Limb (tissue), 2 donors: ENCODE measurements around the gene OXCT1.
"Not testable (repeated sequence)": the region's sequence is repeated elsewhere in the genome, so short reads cannot be mapped to it uniquely, and the experiment has no call there.

Source experiments
- DNase-seq, 2 donors: peaks; one replicate each; pipeline ENCODE4 v3.0.0-alpha.2; 2016; ENCODE audit errors: extremely low spot score in 2 of 2

OXCT1 gene

GRCh38 chr5:41831155-41831554, 39.1 kb downstream of the OXCT1 start:
- DNase-seq = no peak

- no peak for DNase-seq
Measured at GRCh38 chr5:41827792-41828191, 42.4 kb downstream of the OXCT1 start.

- DNase-seq = no peak
Measured at GRCh38 chr5:41822036-41822435, 48.2 kb downstream of the OXCT1 start.

- DNase-seq = no peak
Measured at GRCh38 chr5:41821051-41821450, 49.2 kb downstream of the OXCT1 start.

DNA sequence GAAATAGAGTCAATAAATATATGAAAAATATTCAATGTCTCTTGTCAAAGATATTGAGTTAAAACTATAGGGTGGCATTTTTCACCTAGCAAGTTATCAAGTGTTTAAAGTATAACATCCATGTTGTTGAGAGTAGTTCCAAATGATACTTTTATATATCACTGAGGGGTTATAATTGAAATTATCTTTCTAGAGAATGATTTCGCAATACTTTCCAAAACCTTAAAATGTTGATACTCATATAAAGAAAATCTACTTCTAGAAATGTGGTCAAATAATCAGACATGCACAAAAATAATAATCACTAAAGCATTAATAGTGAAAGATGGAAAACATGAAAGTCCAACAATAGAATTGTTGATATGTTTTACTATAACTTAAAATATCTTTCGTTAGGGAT, 50.1 kb downstream of the OXCT1 start:
- no peak for DNase-seq

GRCh38 chr5:41817625-41818301, 52.5 kb downstream of the OXCT1 start:
- DNase-seq = no peak

DNA sequence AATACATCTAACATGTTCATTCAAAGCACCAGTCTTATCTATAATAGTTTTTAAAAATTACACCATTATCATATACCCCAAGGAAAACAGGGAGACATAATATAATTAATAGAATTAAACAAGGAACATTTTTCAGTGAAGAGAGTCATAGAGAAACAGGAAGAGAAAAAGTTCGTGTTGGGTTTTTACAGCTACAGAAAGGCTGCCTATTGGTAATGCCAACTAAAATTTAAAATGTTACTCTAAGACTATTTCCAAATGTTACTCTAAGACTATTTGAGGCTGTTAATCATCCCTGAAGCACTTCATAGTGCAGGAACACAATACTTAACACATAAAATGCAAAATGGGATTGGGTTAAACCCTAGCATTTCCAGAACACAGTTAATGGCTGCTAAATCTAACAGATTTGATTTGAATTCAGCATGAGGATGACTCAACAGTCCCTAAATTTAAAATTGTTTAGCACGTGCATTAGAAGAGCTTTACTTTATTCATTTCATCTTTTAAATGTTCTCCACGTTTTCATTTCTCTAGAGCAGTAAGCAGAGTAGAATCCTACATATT, 54.5 kb downstream of the OXCT1 start:
- DNase-seq = no peak

DNA sequence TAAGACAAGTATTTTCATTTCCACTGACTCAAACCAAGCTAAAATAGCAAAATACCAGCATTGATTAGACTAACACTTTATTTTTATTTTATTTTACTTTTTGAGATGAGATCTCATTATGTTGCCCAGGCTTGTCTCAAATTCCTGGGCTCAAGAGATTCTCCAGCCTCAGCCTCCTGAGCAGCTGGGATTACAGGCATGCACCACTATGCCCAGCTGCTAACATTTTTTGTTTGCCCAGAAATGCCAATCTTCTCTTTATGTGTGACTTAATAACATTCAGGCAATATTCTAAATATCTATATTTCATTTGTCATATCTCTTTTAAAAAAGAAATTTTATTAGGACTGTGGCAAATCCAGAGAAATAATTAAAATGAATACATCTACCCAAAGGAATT, 55.0 kb downstream of the OXCT1 start:
- DNase-seq = no peak

- DNase-seq = not testable (repeated sequence)
Measured at GRCh38 chr5:41814306-41814705, 55.9 kb downstream of the OXCT1 start.

- no peak for DNase-seq
Measured at GRCh38 chr5:41812156-41812555, 58.1 kb downstream of the OXCT1 start.

- DNase-seq = no peak
Measured at GRCh38 chr5:41809128-41809527, 61.1 kb downstream of the OXCT1 start.

- no peak for DNase-seq
Measured at GRCh38 chr5:41808294-41808693, 61.9 kb downstream of the OXCT1 start.

DNA sequence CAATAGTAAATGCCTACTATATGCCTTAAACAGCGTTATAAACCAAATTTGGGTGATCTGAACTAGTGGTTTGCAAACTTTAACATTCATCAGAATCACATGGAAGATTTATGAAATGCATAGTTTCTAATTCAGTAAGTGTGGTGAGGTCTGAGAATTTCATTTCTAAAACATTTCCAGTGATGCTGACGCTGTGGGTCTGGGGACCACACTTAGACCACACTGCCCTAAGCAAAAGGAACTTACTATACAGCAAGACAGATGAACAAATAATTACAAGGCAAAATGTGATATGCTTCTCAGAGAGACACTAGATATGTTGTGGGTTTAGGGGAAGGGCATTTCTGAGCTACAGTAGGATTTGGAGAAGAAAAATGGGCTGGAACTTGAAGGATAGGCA, 72.6 kb downstream of the OXCT1 start:
- DNase-seq = no peak

DNA sequence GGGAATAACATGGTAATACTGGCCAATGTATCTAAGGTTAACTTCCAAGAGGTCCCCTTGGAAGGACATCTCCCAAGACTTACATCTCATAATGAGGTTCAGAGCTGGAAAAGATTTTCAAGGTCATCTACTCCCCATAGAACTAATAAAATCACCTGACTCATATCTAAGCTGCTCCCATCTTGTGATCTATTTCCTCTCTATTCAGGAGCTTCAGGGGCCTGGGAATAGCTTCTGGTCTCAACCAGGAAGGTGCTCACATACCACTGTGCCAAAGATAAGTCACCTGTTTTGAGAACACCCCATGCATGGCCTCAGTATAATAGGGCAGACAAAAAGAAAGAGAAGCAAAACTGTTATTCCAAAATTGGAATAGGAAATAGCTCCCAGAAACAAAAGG, 74.2 kb downstream of the OXCT1 start:
- no peak for DNase-seq

GRCh38 chr5:41795125-41795524, 75.1 kb downstream of the OXCT1 start:
- DNase-seq = no peak

DNA sequence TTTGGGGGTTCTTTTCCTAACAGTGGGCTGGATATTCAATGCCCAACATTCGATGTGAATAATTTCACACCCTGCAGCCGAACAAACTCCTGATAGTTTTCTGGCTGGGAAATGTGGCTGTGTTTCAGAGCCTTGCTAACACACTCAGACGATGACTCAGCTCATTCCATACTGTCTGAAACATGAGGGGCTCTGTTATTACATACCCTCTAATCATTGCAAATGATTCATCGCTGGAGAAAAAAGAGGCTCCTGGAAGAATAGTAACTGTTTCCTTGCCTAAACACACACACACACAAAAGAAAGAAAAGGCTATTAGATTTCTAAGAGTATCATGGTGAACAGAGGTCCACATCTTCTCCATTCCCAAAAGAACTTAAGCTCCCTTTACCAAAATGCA, 75.8 kb downstream of the OXCT1 start:
- peak in 1 of 2 donors; percentile 87 for DNase-seq

GRCh38 chr5:41793141-41793770, 77.0 kb downstream of the OXCT1 start:
- DNase-seq = peak; percentile 64 to 76

GRCh38 chr5:41790038-41790776, 80.0 kb downstream of the OXCT1 start:
- DNase-seq = peak in 1 of 2 donors; percentile 72

DNA sequence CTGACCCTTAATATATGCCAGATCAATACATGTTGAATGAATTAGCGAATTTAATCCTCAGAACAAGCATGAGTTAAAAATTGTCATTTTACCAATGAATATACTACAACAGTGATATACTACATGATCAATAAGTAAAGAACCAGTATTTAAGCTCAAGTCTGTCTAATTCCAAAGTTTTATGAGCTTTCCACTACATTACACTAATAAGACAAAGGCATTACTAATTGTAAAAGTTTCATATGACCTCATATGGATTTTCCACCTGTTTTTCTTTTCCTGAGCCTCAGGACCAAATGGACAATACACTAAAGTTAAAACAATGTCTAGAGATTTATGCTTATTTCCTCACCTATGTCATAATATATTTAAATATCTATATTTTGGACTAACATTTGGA, 80.8 kb downstream of the OXCT1 start:
- DNase-seq = no peak

DNA sequence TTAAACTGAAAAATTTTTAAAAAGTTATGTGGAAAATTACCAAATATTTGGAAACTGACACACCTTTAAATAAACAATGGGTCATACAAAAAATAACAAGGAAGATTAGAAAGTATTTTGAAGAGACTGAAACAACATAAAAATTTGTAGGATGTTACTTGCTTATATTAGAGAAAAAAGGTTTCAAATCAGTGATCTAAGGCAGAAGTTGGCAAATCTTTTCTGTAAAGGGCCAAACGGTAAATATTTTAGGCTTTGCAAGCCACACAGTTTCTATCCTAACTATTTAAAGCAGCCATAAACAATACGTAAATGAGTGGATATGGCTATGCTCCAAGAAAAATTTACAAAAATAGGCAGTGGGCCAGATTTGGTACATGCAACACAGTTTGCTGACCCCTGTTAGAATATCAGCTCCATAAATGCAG, 81.3 kb downstream of the OXCT1 start:
- peak in 1 of 2 donors; percentile 32 for DNase-seq

DNA sequence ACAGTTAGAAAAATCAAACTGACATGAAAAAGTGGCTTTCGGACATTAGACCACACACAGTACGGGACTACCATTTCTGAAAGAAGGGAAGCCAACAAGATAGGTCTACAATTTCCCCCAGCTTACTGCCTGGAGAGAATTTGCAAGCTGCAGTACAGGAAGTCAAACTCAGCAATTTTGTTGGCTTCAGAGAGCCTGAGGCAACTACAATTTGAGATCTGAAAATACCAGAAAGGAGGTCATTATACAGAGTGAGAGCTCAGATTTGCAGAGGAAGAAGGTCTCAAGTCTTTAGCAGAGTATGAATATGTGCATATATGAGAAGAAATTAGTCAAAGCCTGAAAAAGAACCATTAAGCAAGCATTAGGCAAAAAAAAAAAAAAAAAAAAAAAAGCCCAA, 83.0 kb downstream of the OXCT1 start:
- no peak for DNase-seq

GRCh38 chr5:41785061-41785460, 85.2 kb downstream of the OXCT1 start:
- no peak for DNase-seq
